ENCODE data around the gene FBXL17. TPM values are rescaled to one million over a fixed set of nuclear protein-coding genes. Genes with fewer than 3 reads are reported as not detected.

Gene FBXL17
- total and polyA plus RNA-seq, 2 of the 4 experiments (the other 2 are of a cell fraction) = 3.9 to 8.1 TPM

GRCh38 chr5:108061941-108062340 is 320.0 kb downstream of the FBXL17 start:
- peak; percentile 35 for DNase-seq

More at GRCh38 chr5:108061941-108062340, 320.0 kb downstream of the FBXL17 start:
- ChIA-PET POLR2A (ENCODE audit: unreplicated experiment) (no interaction called here), CTCF (interaction anchor here (1.3 kb wide), 1 partner anchor 12 kb away, joined by 4 read pairs; no protein-coding TSS in a partner anchor)
- Histone ChIP-seq H3K79me1 (ENCODE audit: low read depth in 1 of 2, low read length in 2 of 2) (no peaks in the 10 kb centered on the region), H4K8ac (ENCODE audit: low read depth in 2 of 2, low read length in 2 of 2) (no peak overlapping the region), H2BK15ac (ENCODE audit: low read depth, low read length) (no peak overlapping the region), H3K27me3 (ENCODE audit: control insufficient read depth, insufficient read depth, low read length) (no peaks in the 10 kb centered on the region), H2AK9ac (replicated peaks; ENCODE audit: low read depth, low read length, poor library complexity) (no peak overlapping the region), H2BK20ac (ENCODE audit: low read depth, low read length) (no peak overlapping the region), H3K4me3 (ENCODE audit: insufficient read depth, low read depth, low read length) (no peak overlapping the region), H3K18ac (ENCODE audit: low read depth, low read length) (no peak overlapping the region), H2AFZ (replicated peaks; ENCODE audit: low read length, poor library complexity) (no peak overlapping the region), H3K14ac (replicated peaks; ENCODE audit: low read depth, low read length) (no peak overlapping the region), H4K5ac (ENCODE audit: low read depth, low read length) (no peak overlapping the region), H3K4ac (ENCODE audit: low read depth, low read length) (no peak overlapping the region), H2AK5ac (ENCODE audit: low read depth, low read length) (no peak overlapping the region), H2BK5ac (ENCODE audit: low read depth, low read length, poor library complexity, severe bottlenecking) (no peak overlapping the region), H3K56ac (ENCODE audit: extremely low read depth, insufficient read depth, low read length) (no peak overlapping the region), H4K91ac (ENCODE audit: insufficient read depth, low read depth, low read length) (no peak overlapping the region), H2BK120ac (ENCODE audit: low read depth, low read length) (no peak overlapping the region), H3K9ac (ENCODE audit: low read depth, low read length) (no peak overlapping the region), H3K4me1 (ENCODE audit: control insufficient read depth, insufficient read depth, low read length) (no peaks in the 10 kb centered on the region), H3K9me1 (ENCODE audit: insufficient read depth, low read length) (no peaks in the 10 kb centered on the region), H4K20me1 (ENCODE audit: insufficient read depth, low read length) (no peaks in the 10 kb centered on the region), H3K9me3 (ENCODE audit: control insufficient read depth, insufficient read depth, low read length) (no peaks in the 10 kb centered on the region), H3K36me3 (ENCODE audit: control insufficient read depth, insufficient read depth, low read length) (no peaks in the 10 kb centered on the region), H3K27ac (ENCODE audit: insufficient read depth, low read length) (no peak overlapping the region), H3K4me2 (ENCODE audit: low read depth, low read length) (no peak overlapping the region), H3K23ac (ENCODE audit: low read depth, low read length) (no peak overlapping the region)
- BruUV-seq (replicated peaks) = no TSS peak
- in situ Hi-C loops (cut with MboI; ENCODE audit: low sequenced_read_pairs) (no loop called here), dilution Hi-C loops (cut with HindIII; ENCODE audit: low sequenced_read_pairs, unreplicated experiment) (no loop called here), intact Hi-C loops (cut with micrococcal nuclease) (no loop called here)
- no peak for ATAC-seq (ENCODE audit: low read depth)
- TF ChIP-seq MAFK (IDR thresholded peaks at IDR 0.05; ENCODE audit: low read depth, low read length) (no peak), CEBPB (IDR thresholded peaks at IDR 0.05; ENCODE audit: low read depth, low read length) (peak; percentile 66)
- no CpG with 5 or more reads among the region's 6 CpGs for WGBS, 2 experiments (ENCODE audit: extremely low coverage in 2 of 2, insufficient read length in 1 of 2)

Data from IMR-90 (cell line).